Right kidney (tissue), 1 donor: Measurements from ENCODE around the gene PLXNB2.

ENCODE experiments used
- DNase-seq: peaks from one replicate; pipeline ENCODE4 v3.0.0-alpha.2; 2016

The PLXNB2 gene

GRCh38 chr22:50313600-50313999, 6.2 kb upstream of the PLXNB2 start:
- DNase-seq = no peak

- DNase-seq = no peak
Observed at GRCh38 chr22:50313021-50313420, 5.6 kb upstream of the PLXNB2 start.

- DNase-seq = no peak
Observed at GRCh38 chr22:50312371-50312770, 4.9 kb upstream of the PLXNB2 start.

- DNase-seq = no peak
Observed at GRCh38 chr22:50311606-50312351, 4.3 kb upstream of the PLXNB2 start.

GRCh38 chr22:50310949-50311444, 3.6 kb upstream of the PLXNB2 start:
- DNase-seq = no peak

GRCh38 chr22:50310031-50310722, 2.7 kb upstream of the PLXNB2 start:
- DNase-seq = no peak

GRCh38 chr22:50309601-50309991, 2.1 kb upstream of the PLXNB2 start:
- no peak for DNase-seq

- no peak for DNase-seq
Observed at GRCh38 chr22:50308986-50309600, 1.6 kb upstream of the PLXNB2 start.

GRCh38 chr22:50308597-50308935, 1.1 kb upstream of the PLXNB2 start:
- DNase-seq = no peak

- DNase-seq = peak; percentile 68
Observed at GRCh38 chr22:50307890-50308596, 597 bp upstream of the PLXNB2 start.

GRCh38 chr22:50305923-50306566, 1.4 kb downstream of the PLXNB2 start:
- peak; percentile 83 for DNase-seq

- no peak for DNase-seq
Observed at GRCh38 chr22:50305393-50305922, 2.0 kb downstream of the PLXNB2 start.

GRCh38 chr22:50304528-50305392, 2.7 kb downstream of the PLXNB2 start:
- no peak for DNase-seq

GRCh38 chr22:50303848-50304527, 3.5 kb downstream of the PLXNB2 start:
- DNase-seq = no peak

GRCh38 chr22:50303515-50303847, 4.0 kb downstream of the PLXNB2 start:
- DNase-seq = no peak

GRCh38 chr22:50302564-50302963, 4.9 kb downstream of the PLXNB2 start:
- no peak for DNase-seq

GRCh38 chr22:50302041-50302541, 5.4 kb downstream of the PLXNB2 start:
- no peak for DNase-seq

GRCh38 chr22:50301581-50301991, 5.9 kb downstream of the PLXNB2 start:
- DNase-seq = no peak

GRCh38 chr22:50300620-50301257, 6.7 kb downstream of the PLXNB2 start:
- DNase-seq = no peak
